SU-DHL-6 (cell line): Measurements from ENCODE around the gene PDE2A.

Source experiments
- H2AFZ ChIP-seq: fragments of 200-600 bp; sonication (generic); 2 replicates; pipeline ENCODE4 v1.6.1; 2014; ENCODE audit warnings: low read depth, mild to moderate bottlenecking, moderate library complexity, mixed read lengths, antibody characterized with exemption, low read length; ENCODE audit not compliant: severe bottlenecking
- H3F3A ChIP-seq: fragments of 200-600 bp; shearing (Covaris generic); 2 replicates; pipeline ENCODE4 v1.6.0; 2016; ENCODE audit warnings: antibody characterized with exemption, mild to moderate bottlenecking; ENCODE audit not compliant: insufficient read depth
- H3K27ac ChIP-seq: fragments of 200-600 bp; sonication (generic); 2 replicates; pipeline ENCODE4 v1.5.1; 2016; ENCODE audit warnings: low read depth, mild to moderate bottlenecking, low read length, moderate library complexity, mixed read lengths
- H3K27me3 ChIP-seq: fragments of 200-600 bp; sonication (generic), shearing (Covaris generic); 2 replicates; pipeline ENCODE4 v1.6.0; 2014; ENCODE audit warnings: mild to moderate bottlenecking, low read length
- H3K36me3 ChIP-seq: fragments of 200-600 bp; sonication (generic); 2 replicates; pipeline ENCODE4 v1.6.1; 2014; ENCODE audit warnings: mild to moderate bottlenecking, low read length, mixed read lengths
- H3K4me2 ChIP-seq: fragments of 300-600, 200-600 bp; shearing (Covaris generic), sonication (generic); 2 replicates; pipeline ENCODE4 v1.6.0; 2014; ENCODE audit warnings: low read length, low read depth, mild to moderate bottlenecking; ENCODE audit not compliant: poor library complexity, severe bottlenecking
- H3K4me3 ChIP-seq: fragments of 200-600 bp; sonication (generic); 2 replicates; pipeline ENCODE4 v1.5.1; 2014; ENCODE audit warnings: antibody characterized with exemption, low read length, mild to moderate bottlenecking, mixed read lengths; ENCODE audit not compliant: insufficient read depth, poor library complexity, severe bottlenecking
- H3K79me2 ChIP-seq: fragments of 200-600 bp; sonication (generic); 2 replicates; pipeline ENCODE4 v1.6.1; 2014; ENCODE audit warnings: mild to moderate bottlenecking, low read length, moderate library complexity; ENCODE audit not compliant: insufficient read depth
- H3K9ac ChIP-seq: fragments of 200-600 bp; sonication (generic); 2 replicates; pipeline ENCODE4 v1.7.0; 2014; ENCODE audit warnings: mild to moderate bottlenecking, low read length
- H3K9me2 ChIP-seq: fragments of 200-600 bp; sonication (generic); replicated peaks from 2 replicates; pipeline ENCODE4 v1.6.1; 2014; ENCODE audit warnings: low read length; ENCODE audit not compliant: insufficient read depth
- H3K9me3 ChIP-seq: fragments of 200-600 bp; sonication (generic); 2 replicates; pipeline ENCODE4 v1.6.1; 2014; ENCODE audit warnings: low read length, mixed read lengths; ENCODE audit not compliant: insufficient read depth
- H4K20me1 ChIP-seq: fragments of 200-600 bp; sonication (generic); 2 replicates; pipeline ENCODE4 v1.6.1; 2014; ENCODE audit warnings: low read depth, mild to moderate bottlenecking, antibody characterized with exemption, low read length, moderate library complexity, mixed read lengths
- CTCF ChIP-seq: fragments of 200-600 bp; sonication (generic); IDR thresholded peaks from one replicate; pipeline ENCODE4 v1.5.1; 2017; ENCODE audit warnings: antibody characterized with exemption, mild to moderate bottlenecking, low read length, moderate library complexity; ENCODE audit not compliant: insufficient read depth, poor library complexity, severe bottlenecking
- EZH2phosphoT487 ChIP-seq: fragments of 200-600 bp; sonication (generic), shearing (Covaris generic); conservative IDR thresholded peaks from 2 replicates; pipeline ENCODE4 v1.6.1; 2018; ENCODE audit warnings: mild to moderate bottlenecking, antibody characterized with exemption, low read length, moderate library complexity, mixed read lengths

Gene PDE2A

DNA sequence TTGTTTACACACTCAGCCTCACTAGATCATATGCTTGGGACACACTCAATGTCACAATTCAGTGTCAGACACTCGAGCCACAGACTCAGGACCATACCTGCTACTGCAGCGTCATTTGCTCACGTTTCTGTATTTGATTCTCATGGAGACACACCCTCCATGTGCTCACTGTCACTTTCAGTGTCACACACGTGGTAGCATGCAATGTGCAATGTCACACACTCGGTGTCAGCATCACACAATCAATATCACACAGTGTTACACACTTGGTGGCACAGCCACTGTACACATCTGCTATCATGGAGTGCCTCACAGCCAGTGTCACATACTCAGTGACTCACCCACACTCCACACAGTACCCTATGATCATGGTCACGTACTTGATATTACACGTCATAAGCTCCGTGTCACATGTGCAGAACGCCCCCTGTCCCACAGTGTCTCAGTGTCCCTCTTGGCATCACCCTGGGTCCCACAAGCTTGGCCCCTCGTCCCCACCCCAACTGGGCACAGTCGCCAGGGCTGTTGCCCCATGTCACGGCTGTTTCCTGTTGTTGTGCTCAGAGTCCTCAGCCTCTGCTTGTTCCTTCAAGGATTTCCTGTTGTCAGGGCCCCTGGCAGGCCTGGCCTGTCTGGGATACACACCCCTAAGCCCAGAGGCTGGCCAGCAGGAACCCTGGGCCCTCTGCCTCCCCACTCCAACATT is 49.6 kb downstream of the PDE2A start:
- Histone ChIP-seq H3K79me2 (no peaks in the 10 kb centered on the region), H3K9me2 (no peaks in the 10 kb centered on the region), H4K20me1 (no peaks in the 10 kb centered on the region), H3K36me3 (no peaks in the 10 kb centered on the region), H3F3A (no peaks in the 10 kb centered on the region), H3K9ac (no peak overlapping the region), H3K4me2 (no peak overlapping the region), H3K27me3 (no peaks in the 10 kb centered on the region), H3K4me3 (no peak overlapping the region), H3K9me3 (no peaks in the 10 kb centered on the region), H2AFZ (no peak overlapping the region), H3K27ac (no peak overlapping the region)
- TF ChIP-seq EZH2phosphoT487 (no peak), CTCF (no peak)

GRCh38 chr11:72623052-72623451 is 51.2 kb downstream of the PDE2A start:
- H3K9me3 ChIP-seq: no peaks in the 10 kb centered on the region
- no peak overlapping the region for H2AFZ ChIP-seq
- H3F3A ChIP-seq: no peaks in the 10 kb centered on the region
- H4K20me1 ChIP-seq: no peaks in the 10 kb centered on the region
- H3K4me2 ChIP-seq: no peak overlapping the region
- no peak for TF ChIP-seq CTCF
- TF ChIP-seq EZH2phosphoT487: no peak
- H3K4me3 ChIP-seq: no peak overlapping the region
- H3K79me2 ChIP-seq: no peaks in the 10 kb centered on the region
- no peaks in the 10 kb centered on the region for H3K9me2 ChIP-seq
- H3K27me3 ChIP-seq: no peaks in the 10 kb centered on the region
- H3K27ac ChIP-seq: no peak overlapping the region
- H3K9ac ChIP-seq: no peak overlapping the region
- no peaks in the 10 kb centered on the region for H3K36me3 ChIP-seq

DNA sequence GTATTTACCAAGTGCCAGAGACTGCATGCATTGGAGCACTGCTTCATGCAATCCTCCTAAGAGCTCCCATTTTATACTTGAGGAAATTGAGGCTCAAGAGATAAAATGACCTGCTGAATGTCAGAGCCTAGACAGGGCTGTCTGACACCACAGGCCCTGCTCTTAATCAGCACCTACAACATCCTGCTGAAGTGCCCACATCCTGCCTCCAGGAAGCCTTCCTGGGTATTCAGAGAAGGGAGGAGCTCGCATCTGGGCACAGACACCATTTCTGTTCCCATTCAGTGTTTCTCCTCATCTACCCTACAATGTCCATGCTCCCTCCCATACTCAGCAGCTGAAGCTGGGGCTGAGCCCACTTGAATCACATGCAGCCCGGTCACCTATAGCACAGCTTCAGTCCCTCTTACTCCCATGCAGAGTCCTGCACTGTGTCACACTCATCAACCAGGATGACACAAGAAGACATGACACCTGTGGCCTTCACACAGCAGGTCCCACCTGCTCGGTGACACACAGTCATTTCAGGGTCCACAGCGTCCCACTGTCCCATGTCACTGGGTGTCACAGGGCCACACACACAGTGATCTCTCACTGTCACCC is 53.1 kb downstream of the PDE2A start:
- Histone ChIP-seq H3F3A (no peaks in the 10 kb centered on the region), H3K27me3 (no peaks in the 10 kb centered on the region), H3K9ac (no peak overlapping the region), H2AFZ (no peak overlapping the region), H3K36me3 (no peaks in the 10 kb centered on the region), H3K79me2 (no peaks in the 10 kb centered on the region), H3K9me2 (no peaks in the 10 kb centered on the region), H3K4me3 (no peak overlapping the region), H3K27ac (no peak overlapping the region), H3K9me3 (no peaks in the 10 kb centered on the region), H4K20me1 (no peaks in the 10 kb centered on the region), H3K4me2 (no peak overlapping the region)
- no peak for TF ChIP-seq CTCF
- no peak for TF ChIP-seq EZH2phosphoT487
